NOMO-1 treated with dmso at 0.1 percent for 144 hours (cell line): ENCODE data around the gene VNN1.

Experiments used
- DNase-seq: peaks from one replicate; lab custom pipeline; 2025; ENCODE audit not compliant: unreplicated experiment; lab: John Stamatoyannopoulos, UW

Gene VNN1, protein sequence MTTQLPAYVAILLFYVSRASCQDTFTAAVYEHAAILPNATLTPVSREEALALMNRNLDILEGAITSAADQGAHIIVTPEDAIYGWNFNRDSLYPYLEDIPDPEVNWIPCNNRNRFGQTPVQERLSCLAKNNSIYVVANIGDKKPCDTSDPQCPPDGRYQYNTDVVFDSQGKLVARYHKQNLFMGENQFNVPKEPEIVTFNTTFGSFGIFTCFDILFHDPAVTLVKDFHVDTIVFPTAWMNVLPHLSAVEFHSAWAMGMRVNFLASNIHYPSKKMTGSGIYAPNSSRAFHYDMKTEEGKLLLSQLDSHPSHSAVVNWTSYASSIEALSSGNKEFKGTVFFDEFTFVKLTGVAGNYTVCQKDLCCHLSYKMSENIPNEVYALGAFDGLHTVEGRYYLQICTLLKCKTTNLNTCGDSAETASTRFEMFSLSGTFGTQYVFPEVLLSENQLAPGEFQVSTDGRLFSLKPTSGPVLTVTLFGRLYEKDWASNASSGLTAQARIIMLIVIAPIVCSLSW

DNA sequence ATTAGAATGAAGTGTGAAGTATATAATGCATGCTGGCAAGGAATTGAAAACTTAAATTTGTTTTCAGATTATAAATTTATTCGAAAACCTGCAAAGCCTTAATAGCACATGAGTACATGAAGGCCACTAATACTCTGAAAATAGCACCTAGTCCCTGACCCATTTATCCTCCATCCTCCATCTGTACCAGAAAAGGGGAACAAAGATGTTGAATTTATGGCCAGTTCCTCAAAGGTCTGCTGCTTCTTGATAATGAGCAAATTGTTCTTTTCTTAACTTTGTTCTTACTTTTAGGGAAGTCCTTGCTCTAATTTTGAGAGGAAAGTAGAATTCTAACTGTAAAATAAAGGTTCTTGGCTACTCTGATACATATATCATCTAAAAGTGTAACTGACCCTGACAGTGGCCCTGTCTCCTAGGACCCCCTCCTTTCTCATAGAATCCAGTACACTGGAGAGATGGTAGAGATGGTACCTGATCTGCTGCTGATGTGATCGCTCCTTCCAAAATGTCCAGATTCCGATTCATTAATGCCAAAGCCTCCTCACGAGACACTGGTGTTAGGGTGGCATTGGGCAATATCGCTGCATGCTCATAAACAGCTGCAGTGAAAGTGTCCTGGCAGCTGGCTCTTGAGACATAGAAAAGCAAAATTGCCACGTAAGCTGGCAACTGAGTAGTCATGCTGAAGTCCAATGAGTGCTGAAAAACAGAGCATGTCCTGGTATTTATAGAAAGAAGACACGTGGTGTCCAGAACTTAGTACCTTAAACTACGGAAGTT, at the start of gene VNN1:
Gene VNN1 (minus strand): TSS at position 704 of the 783 bp plus-strand sequence. CDS start 20 bp downstream, at position 684.
- peak; percentile 84 for DNase-seq

GRCh38 chr6:132763269-132763668, 49.4 kb upstream of the VNN1 start:
- peak; percentile 43 for DNase-seq

DNA sequence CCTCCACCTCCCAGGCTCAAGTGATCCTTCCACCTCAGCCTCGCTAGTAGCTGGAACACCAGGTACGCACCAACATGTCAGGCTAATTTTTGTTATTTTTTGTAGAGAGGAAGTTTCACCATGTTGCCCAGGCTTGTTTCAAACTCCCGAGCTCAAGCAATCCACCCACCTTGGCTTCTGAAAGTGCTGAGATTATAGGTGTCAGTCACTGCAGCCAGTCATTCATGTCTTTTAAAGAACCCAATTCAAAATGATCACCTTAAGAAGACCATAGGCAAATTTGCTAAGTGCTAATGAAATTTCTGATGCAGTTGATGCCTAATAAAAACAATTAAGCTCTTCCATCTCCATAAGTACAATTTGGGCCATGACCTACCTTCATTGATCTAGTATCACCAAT, 46.4 kb upstream of the VNN1 start:
- DNase-seq, result no peak

GRCh38 chr6:132758689-132759088, 44.8 kb upstream of the VNN1 start:
- DNase-seq, result no peak

GRCh38 chr6:132752255-132752654, 38.4 kb upstream of the VNN1 start:
- DNase-seq, result no peak

DNA sequence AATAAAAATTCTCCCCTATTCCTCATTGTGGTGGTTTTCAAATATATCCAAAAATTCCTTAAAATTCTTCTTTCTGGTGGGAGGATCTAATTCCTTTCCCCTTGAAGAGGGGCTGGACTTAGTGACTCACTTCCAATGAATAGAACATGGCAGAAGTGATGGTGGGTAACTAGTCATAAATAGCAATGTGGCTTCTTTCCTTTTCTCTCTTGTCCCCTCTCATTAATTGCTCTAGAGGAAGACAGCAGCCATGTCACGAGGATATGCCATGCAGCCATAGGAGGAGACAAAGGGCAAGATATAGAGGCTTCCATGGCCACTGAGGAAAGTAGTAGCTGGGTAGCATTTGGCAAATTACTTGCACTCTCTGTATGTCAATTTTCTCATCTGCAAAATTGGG, 38.0 kb upstream of the VNN1 start:
- DNase-seq, result no peak

- peak; percentile 3 for DNase-seq
These were observed 37.5 kb upstream of the VNN1 start for GRCh38 chr6:132751306-132751705.

DNA sequence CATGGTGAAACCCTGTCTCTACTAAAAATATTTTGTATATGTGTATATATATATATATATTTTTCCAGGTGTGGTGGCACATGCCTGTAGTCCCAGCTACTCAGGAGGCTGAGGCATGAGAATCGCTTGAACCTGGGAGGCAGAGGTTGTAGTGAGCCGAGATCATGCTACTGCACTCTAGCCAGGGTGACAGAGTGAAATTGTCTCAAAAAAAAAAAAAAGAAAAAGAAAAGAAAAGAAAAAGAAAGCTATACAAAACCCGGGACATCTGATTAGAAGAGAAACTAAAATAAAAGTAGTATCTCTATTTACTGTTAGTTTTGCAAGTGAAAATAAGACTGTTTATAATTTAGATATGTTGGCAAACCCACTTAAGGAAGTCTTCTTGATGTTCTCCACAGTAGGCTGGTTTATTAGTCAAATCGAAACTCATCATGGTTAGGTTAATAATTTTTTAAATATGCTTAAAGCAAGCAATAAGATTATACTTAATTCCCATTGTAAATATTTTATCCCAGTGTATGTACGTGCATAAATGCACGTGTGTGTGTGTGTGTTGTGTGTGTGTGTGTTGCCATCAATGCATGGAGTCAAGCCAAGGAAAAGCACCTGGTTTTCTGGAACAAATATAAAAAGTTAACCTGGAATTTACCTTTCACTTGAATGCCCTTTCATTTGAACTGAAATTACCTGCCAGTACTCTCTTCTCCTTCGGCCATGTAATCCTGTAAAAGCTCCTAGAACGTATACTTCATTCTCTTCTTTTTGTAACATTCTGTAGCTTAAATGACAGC, 36.8 kb upstream of the VNN1 start:
- no peak for DNase-seq

- peak; percentile 57 for DNase-seq
These were observed 35.3 kb upstream of the VNN1 start for GRCh38 chr6:132749111-132749510.

GRCh38 chr6:132748446-132748845, 34.6 kb upstream of the VNN1 start:
- DNase-seq, result no peak

- DNase-seq, result peak; percentile 74
These were observed 32.2 kb upstream of the VNN1 start for GRCh38 chr6:132746048-132746447.

DNA sequence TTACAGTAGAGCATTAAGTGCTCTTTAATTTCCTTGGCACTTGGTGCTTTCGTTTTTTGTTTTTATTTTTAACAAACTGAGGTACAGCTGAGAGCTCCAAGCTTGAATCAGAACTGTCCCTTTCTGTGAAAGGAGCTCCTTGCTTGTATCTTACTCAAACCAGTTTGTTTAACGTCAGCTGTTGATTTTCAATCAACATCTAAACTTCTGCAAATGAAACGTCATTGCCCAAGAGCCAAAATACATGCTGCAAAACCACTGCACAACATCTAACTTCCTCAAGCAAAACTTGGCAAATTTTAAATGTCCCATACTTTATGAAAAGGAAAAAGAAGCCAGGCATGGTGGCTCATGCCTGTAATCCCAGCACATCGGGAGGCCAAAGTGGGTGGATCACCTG, 28.6 kb upstream of the VNN1 start:
- peak; percentile 48 for DNase-seq

DNA sequence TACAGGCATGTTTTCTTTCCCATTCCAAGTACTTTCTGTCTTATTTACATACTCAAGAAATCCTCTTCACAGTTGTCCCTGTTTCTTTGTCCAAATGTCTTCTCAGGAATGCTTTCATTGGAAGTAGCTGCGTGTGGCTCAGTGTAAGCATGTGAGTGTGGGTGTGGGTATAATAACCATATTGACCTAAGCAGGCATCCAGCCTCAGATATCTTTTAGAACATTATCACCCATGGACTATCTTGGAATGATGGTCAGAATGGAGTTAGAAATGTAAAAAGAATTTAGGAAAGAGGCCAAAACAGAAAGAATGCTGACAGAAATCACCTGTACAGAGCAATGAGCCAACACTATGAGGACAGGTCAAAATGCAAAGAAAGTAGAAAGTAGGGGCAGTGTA, 27.4 kb upstream of the VNN1 start:
- no peak for DNase-seq

- DNase-seq, result no peak
These were observed 22.4 kb upstream of the VNN1 start for GRCh38 chr6:132736239-132736638.

DNA sequence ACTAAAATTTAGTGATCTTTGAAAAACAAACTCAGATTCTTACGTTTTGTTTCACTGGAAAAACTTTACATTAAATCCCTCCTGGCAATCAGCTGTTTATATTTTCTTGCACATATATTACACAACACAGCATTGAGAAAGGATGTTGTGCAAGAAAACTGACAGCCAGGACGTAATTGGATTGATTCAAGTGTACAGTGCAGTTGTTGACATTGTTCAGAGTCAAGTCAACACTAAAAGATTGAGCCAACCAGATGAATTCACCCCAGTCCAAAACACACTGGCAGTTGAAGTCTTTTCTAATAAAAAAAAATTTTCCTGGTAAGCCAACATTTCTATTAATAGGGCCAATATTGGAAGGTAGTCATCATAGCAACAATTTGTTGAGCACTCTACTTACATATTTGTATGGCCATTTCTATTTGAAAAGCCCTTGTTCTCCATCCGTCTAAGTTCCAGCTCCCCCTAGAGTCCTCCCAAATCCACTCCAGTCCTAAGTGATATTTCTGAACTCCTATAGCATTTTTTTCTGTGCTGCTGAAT, 20.9 kb upstream of the VNN1 start:
- peak; percentile 50 for DNase-seq

DNA sequence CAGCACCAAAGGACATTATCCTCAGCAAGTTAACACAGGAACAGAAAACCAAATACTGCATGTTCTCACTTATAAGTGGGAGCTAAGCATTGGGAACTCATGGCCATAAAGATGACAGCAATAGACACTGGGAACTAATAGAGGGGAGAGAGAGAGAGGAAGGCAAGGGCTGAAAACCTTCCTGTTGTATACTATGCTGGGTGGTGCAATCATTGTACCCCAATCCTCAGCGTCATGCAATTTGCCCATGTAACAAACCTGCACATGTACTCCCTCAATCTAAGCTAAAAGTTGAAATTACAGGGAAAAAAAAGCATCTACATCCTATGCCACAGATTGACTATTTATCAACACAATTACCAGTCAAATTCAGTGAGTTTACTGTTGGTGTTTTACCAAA, 20.0 kb upstream of the VNN1 start:
- DNase-seq, result no peak

DNA sequence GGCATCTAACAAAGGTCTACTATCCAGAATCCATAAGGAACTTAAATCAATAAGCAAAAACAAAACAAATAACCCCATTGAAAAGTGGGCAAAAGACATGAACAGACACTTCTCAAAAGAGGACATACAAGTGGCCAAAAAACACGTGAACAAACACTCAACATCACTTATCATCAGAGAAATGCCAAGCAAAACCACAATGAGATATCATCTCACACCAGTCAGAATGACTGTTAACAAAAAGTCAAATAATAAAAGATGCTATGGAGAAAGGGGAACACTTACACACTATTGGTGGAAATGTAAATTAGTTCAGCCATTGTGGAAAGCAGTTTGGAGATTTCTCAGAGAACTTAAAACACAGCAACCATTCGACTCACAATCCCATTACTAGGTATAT, 19.4 kb upstream of the VNN1 start:
- DNase-seq, result no peak

DNA sequence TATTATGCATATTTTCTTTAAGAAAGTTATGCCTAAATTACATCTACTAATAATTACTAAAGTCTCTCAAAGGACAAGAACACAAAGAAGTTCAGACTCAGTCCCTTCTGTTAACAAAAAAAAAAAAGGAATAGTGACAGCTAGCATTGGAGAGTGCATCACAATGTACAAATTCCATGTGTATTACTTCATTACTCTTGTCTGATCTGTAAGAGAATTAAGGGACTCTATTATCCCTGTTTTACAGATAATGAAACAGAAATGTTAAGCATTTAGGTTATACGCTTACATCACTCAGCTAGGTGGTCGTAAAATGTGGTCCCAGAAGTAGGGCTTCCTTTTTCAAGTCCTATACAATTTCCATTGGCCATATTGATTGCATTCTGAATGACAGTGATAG, 17.2 kb upstream of the VNN1 start:
- no peak for DNase-seq

DNA sequence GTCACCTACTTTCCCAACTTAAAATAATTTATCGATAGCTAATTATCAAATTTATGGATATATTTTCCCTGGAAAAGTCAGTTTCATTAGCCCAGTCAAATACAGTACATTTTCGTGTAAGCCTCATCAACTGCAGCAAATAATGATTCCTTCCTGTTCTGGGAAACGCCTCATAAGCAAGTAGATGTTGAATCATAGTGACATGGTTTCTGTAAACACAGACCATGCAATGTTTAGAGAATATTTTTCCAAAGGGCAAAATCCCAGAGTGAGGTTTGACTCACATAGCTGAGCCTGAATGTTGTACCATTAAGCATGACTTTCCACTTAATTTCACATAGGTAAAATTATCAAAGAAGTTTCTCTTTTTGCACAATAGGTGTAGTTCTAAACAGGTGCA, 16.7 kb upstream of the VNN1 start:
- DNase-seq, result no peak

GRCh38 chr6:132728616-132729015, 14.8 kb upstream of the VNN1 start:
- no peak for DNase-seq

DNA sequence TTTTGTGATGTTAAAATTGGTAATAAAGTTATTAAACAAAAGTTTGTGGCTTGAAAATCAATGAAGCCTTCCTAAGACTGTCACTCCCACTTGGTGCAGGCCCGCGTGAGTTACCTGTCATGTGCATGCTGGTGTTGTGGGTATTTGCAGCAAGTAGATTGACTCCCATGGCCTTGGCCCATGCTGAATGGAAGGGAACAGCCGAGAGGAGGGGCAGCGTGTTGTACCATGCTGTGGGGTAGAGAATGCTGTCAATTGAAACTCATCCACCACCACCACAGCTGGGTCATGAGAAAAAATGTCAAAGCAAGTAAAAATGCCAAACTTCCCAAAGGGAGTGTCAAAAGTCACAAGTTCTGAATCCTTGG, 12.7 kb upstream of the VNN1 start:
- no peak for DNase-seq
